Effector memory CD8-positive, alpha-beta T cell (primary cell): ENCODE measurements around the gene RPS6KA2.

Source experiments
- ATAC-seq: fragments of 150-1000 bp; cut with Tn5 transposase; replicated peaks from 2 replicates; pipeline ENCODE4 v1.10.0; 2021; ENCODE audit warnings: mild to moderate bottlenecking, moderate library complexity
- DNase-seq, 3 experiments: peaks; one replicate each; pipeline ENCODE4 v3.0.0; 2021
- H3K27ac Mint-ChIP-seq, 2 donors: one replicate each; pipeline ENCODE4 v1.8.0; 2022; ENCODE audit warnings: mild to moderate bottlenecking in 2 of 2, mixed read lengths in 2 of 2, moderate library complexity in 2 of 2
- H3K27me3 Mint-ChIP-seq, 2 donors: one replicate each; pipeline ENCODE4 v1.8.0; 2022; ENCODE audit warnings: mixed read lengths in 2 of 2
- H3K36me3 Mint-ChIP-seq: one replicate; pipeline ENCODE4 v1.8.0; 2022; ENCODE audit warnings: mild to moderate bottlenecking, moderate library complexity, mixed read lengths; ENCODE audit not compliant: insufficient read depth
- H3K4me1 Mint-ChIP-seq, 2 donors: one replicate each; pipeline ENCODE4 v1.8.0; 2022; ENCODE audit warnings: low read depth in 2 of 2, mixed read lengths in 2 of 2
- H3K4me3 Mint-ChIP-seq, 2 donors: one replicate each; pipeline ENCODE4 v1.8.0; 2022; ENCODE audit warnings: mild to moderate bottlenecking in 2 of 2, mixed read lengths in 2 of 2, moderate library complexity in 2 of 2
- H3K9me3 Mint-ChIP-seq, 2 donors: one replicate each; pipeline ENCODE4 v1.8.0; 2022; ENCODE audit warnings: mixed read lengths in 2 of 2

RPS6KA2 gene

GRCh38 chr6:166511316-166511715 is 115.7 kb downstream of the RPS6KA2 start:
- Mint-ChIP-seq H3K36me3 (no peaks in the 10 kb centered on the region), H3K4me1 (peaks cover 7 to 10% of the 10 kb centered on the region in 2 donors), H3K27me3 (no peaks in the 10 kb centered on the region), H3K27ac (no peak overlapping the region), H3K4me3 (no peak overlapping the region), H3K9me3 (no peaks in the 10 kb centered on the region)
- ATAC-seq (no peak), DNase-seq (no peak)

GRCh38 chr6:166509193-166509592 is 117.9 kb downstream of the RPS6KA2 start:
- ATAC-seq (no peak), DNase-seq (no peak)
- peaks cover 2% of the 10 kb centered on the region for H3K36me3 Mint-ChIP-seq
- H3K9me3 Mint-ChIP-seq: no peaks in the 10 kb centered on the region
- H3K27me3 Mint-ChIP-seq: no peaks in the 10 kb centered on the region
- no peak overlapping the region for H3K27ac Mint-ChIP-seq
- no peak overlapping the region for H3K4me3 Mint-ChIP-seq
- H3K4me1 Mint-ChIP-seq: peaks cover 7% of the 10 kb centered on the region in 2 donors

- Mint-ChIP-seq H3K4me1 (peaks cover 7% of the 10 kb centered on the region in 2 donors), H3K36me3 (peaks cover 2% of the 10 kb centered on the region), H3K27ac (no peak overlapping the region), H3K4me3 (no peak overlapping the region), H3K9me3 (no peaks in the 10 kb centered on the region), H3K27me3 (no peaks in the 10 kb centered on the region)
- DNase-seq: no peak
- ATAC-seq: no peak
Observed at GRCh38 chr6:166508726-166509125, 118.3 kb downstream of the RPS6KA2 start.

- Mint-ChIP-seq H3K4me3 (no peak overlapping the region), H3K27me3 (no peaks in the 10 kb centered on the region), H3K9me3 (no peaks in the 10 kb centered on the region), H3K27ac (no peak overlapping the region), H3K36me3 (peaks cover 2% of the 10 kb centered on the region), H3K4me1 (peaks cover 7% of the 10 kb centered on the region in 2 donors)
- ATAC-seq: no peak
- no peak for DNase-seq
Observed at GRCh38 chr6:166507809-166508564, 119.1 kb downstream of the RPS6KA2 start.

- ATAC-seq: no peak
Observed at GRCh38 chr6:166507380-166507779, 119.7 kb downstream of the RPS6KA2 start.

GRCh38 chr6:166505133-166505905 is 121.7 kb downstream of the RPS6KA2 start:
- H3K27ac Mint-ChIP-seq: no peak overlapping the region

More at GRCh38 chr6:166507380-166507779, 119.7 kb downstream of the RPS6KA2 start:
- Mint-ChIP-seq H3K27me3 (no peaks in the 10 kb centered on the region), H3K4me3 (no peak overlapping the region), H3K4me1 (peaks cover under 1 to 2% of the 10 kb centered on the region in 2 donors), H3K9me3 (no peaks in the 10 kb centered on the region), H3K27ac (no peak overlapping the region), H3K36me3 (peaks cover 2% of the 10 kb centered on the region)
- no peak for DNase-seq

GRCh38 chr6:166504100-166504499 is 123.0 kb downstream of the RPS6KA2 start:
- Mint-ChIP-seq H3K4me3 (no peak overlapping the region), H3K9me3 (no peaks in the 10 kb centered on the region), H3K4me1 (peaks cover 0 to 1% of the 10 kb centered on the region in 2 donors), H3K27me3 (no peaks in the 10 kb centered on the region), H3K27ac (no peak overlapping the region), H3K36me3 (peaks cover 5% of the 10 kb centered on the region)
- ATAC-seq (no peak), DNase-seq (no peak)

More at GRCh38 chr6:166505133-166505905, 121.7 kb downstream of the RPS6KA2 start:
- ATAC-seq: no peak
- H3K9me3 Mint-ChIP-seq: no peaks in the 10 kb centered on the region
- H3K36me3 Mint-ChIP-seq: peaks cover 4% of the 10 kb centered on the region
- H3K27me3 Mint-ChIP-seq: no peaks in the 10 kb centered on the region
- no peak for DNase-seq
- peaks cover 0 to 1% of the 10 kb centered on the region in 2 donors for H3K4me1 Mint-ChIP-seq
- H3K4me3 Mint-ChIP-seq: no peak overlapping the region

GRCh38 chr6:166503167-166503744 is 123.8 kb downstream of the RPS6KA2 start:
- DNase-seq (no peak), ATAC-seq (no peak)
- H3K9me3 Mint-ChIP-seq: peaks cover 0 to 2% of the 10 kb centered on the region in 2 donors
- H3K36me3 Mint-ChIP-seq: peaks cover 5% of the 10 kb centered on the region
- H3K27ac Mint-ChIP-seq: no peak overlapping the region
- no peaks in the 10 kb centered on the region for H3K27me3 Mint-ChIP-seq
- H3K4me1 Mint-ChIP-seq: peaks cover 0 to 1% of the 10 kb centered on the region in 2 donors
- H3K4me3 Mint-ChIP-seq: no peak overlapping the region

- Mint-ChIP-seq H3K27ac (no peak overlapping the region), H3K4me1 (peaks cover 0 to 1% of the 10 kb centered on the region in 2 donors), H3K9me3 (peaks cover 0 to 2% of the 10 kb centered on the region in 2 donors), H3K4me3 (no peak overlapping the region), H3K27me3 (no peaks in the 10 kb centered on the region), H3K36me3 (peaks cover 5% of the 10 kb centered on the region)
- DNase-seq: no peak
- ATAC-seq: no peak
Observed at GRCh38 chr6:166502453-166502852, 124.6 kb downstream of the RPS6KA2 start.

GRCh38 chr6:166501246-166501645 is 125.8 kb downstream of the RPS6KA2 start:
- Mint-ChIP-seq H3K4me3 (no peak overlapping the region), H3K9me3 (peaks cover 0 to 2% of the 10 kb centered on the region in 2 donors)

GRCh38 chr6:166500246-166500645 is 126.8 kb downstream of the RPS6KA2 start:
- peaks cover 0 to 2% of the 10 kb centered on the region in 2 donors for H3K9me3 Mint-ChIP-seq
- H3K4me3 Mint-ChIP-seq: no peak overlapping the region
- ATAC-seq (no peak), DNase-seq (no peak)
- H3K36me3 Mint-ChIP-seq: peaks cover 3% of the 10 kb centered on the region
- H3K27me3 Mint-ChIP-seq: peaks cover 0 to 3% of the 10 kb centered on the region in 2 donors
- no peaks in the 10 kb centered on the region for H3K4me1 Mint-ChIP-seq
- peak overlapping the region in 1 of 2 donors; percentile 17 for H3K27ac Mint-ChIP-seq

More at GRCh38 chr6:166501246-166501645, 125.8 kb downstream of the RPS6KA2 start:
- H3K4me1 Mint-ChIP-seq: no peaks in the 10 kb centered on the region
- ATAC-seq: no peak
- peaks cover 5% of the 10 kb centered on the region for H3K36me3 Mint-ChIP-seq
- no peak for DNase-seq
- peak overlapping the region in 1 of 2 donors; percentile 26 for H3K27ac Mint-ChIP-seq
- H3K27me3 Mint-ChIP-seq: no peaks in the 10 kb centered on the region

GRCh38 chr6:166499350-166500163 is 127.5 kb downstream of the RPS6KA2 start:
- peaks cover 3% of the 10 kb centered on the region for H3K36me3 Mint-ChIP-seq
- no peak for DNase-seq
- no peaks in the 10 kb centered on the region for H3K4me1 Mint-ChIP-seq
- no peak for ATAC-seq
- H3K27ac Mint-ChIP-seq: peak overlapping the region in 1 of 2 donors; percentile 17
- H3K9me3 Mint-ChIP-seq: peaks cover 0 to 2% of the 10 kb centered on the region in 2 donors
- H3K27me3 Mint-ChIP-seq: peaks cover 0 to 10% of the 10 kb centered on the region in 2 donors
- H3K4me3 Mint-ChIP-seq: no peak overlapping the region
